Measurements from ENCODE around the gene JAK2.

DNA sequence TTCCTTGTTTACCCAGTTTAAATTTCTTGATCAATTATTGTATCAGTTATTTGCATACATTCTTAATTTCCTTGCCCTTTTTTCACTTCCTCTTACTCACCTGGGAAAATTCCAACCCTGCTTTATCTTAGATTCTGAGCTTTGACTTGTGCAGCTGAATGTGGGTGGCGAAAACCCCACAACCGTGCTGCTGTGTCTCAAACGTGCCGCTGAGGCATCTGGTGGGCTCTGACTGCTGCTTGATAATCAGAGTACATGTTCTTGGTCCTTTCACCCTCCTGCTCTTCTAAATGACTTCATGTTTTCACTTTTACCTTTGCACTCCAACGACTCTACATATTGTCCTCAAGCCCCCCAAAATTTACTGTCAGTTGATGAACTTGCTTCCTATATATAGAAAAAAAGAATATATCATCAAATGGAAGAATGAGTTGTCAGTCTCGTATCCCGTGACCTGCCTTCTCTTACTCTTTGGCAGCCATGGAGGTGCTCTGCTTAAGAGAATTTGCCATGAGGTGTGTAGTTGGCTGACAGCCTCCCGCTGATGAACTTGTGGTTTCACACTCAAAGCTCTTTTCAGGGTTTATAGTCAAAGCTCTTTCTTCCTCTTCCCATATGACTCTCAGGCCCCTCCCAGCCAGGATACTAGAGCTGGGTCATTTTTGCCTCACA is 14.0 kb upstream of the JAK2 start:
- no peak for TF ChIP-seq POLR2A (IDR thresholded peaks at IDR 0.05; ENCODE audit: low read depth, low read length)
- TF ChIP-seq, protein P1, sequence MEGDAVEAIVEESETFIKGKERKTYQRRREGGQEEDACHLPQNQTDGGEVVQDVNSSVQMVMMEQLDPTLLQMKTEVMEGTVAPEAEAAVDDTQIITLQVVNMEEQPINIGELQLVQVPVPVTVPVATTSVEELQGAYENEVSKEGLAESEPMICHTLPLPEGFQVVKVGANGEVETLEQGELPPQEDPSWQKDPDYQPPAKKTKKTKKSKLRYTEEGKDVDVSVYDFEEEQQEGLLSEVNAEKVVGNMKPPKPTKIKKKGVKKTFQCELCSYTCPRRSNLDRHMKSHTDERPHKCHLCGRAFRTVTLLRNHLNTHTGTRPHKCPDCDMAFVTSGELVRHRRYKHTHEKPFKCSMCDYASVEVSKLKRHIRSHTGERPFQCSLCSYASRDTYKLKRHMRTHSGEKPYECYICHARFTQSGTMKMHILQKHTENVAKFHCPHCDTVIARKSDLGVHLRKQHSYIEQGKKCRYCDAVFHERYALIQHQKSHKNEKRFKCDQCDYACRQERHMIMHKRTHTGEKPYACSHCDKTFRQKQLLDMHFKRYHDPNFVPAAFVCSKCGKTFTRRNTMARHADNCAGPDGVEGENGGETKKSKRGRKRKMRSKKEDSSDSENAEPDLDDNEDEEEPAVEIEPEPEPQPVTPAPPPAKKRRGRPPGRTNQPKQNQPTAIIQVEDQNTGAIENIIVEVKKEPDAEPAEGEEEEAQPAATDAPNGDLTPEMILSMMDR (conservative IDR thresholded peaks at IDR 0.05; ENCODE audit: low read depth, low read length), result no peak
- TF ChIP-seq BHLHE40 (IDR thresholded peaks at IDR 0.05; ENCODE audit: low read depth, low read length), result no peak
- no peak for TF ChIP-seq MXI1 (IDR thresholded peaks at IDR 0.05; ENCODE audit: borderline replicate concordance, low read depth, low read length)
- TF ChIP-seq, protein P2, sequence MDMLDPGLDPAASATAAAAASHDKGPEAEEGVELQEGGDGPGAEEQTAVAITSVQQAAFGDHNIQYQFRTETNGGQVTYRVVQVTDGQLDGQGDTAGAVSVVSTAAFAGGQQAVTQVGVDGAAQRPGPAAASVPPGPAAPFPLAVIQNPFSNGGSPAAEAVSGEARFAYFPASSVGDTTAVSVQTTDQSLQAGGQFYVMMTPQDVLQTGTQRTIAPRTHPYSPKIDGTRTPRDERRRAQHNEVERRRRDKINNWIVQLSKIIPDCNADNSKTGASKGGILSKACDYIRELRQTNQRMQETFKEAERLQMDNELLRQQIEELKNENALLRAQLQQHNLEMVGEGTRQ (IDR thresholded peaks at IDR 0.05; ENCODE audit: low read depth, low read length), result no peak
- no peak for TF ChIP-seq CEBPB (IDR thresholded peaks at IDR 0.05; ENCODE audit: low read depth, low read length)
- no peak for TF ChIP-seq RFX5 (IDR thresholded peaks at IDR 0.05; ENCODE audit: low read depth, low read length)
- TF ChIP-seq RCOR1 (IDR thresholded peaks at IDR 0.05; ENCODE audit: insufficient replicate concordance, low read length), result no peak
- no peak for TF ChIP-seq MAFK (IDR thresholded peaks at IDR 0.05; ENCODE audit: low read depth, low read length)
